Hepatocyte (in vitro differentiated cells): ENCODE measurements around the gene TGM3.

Source experiments
- CTCF ChIP-seq: fragments of 200-600 bp; sonication (generic); IDR thresholded peaks from 2 replicates; pipeline ENCODE4 v1.5.1; 2016; ENCODE audit warnings: antibody characterized with exemption, mild to moderate bottlenecking; ENCODE audit not compliant: poor library complexity
- EZH2 ChIP-seq: fragments of 200-600 bp; sonication (generic); IDR thresholded peaks from 2 replicates; pipeline ENCODE4 v1.6.1; 2016; ENCODE audit warnings: antibody characterized with exemption, mild to moderate bottlenecking, borderline replicate concordance

- TF ChIP-seq CTCF: no peak
- TF ChIP-seq EZH2: no peak
These were observed 15.5 kb downstream of the TGM3 start for GRCh38 chr20:2311329-2311728.
